ENCODE measurements around the gene MTHFD1. TPM values are rescaled to one million over a fixed set of nuclear protein-coding genes. Genes with fewer than 3 reads are reported as not detected.
A peak's percentile ranks its signal among the peaks of the same experiment; 100 is the strongest.

The MTHFD1 gene
- total RNA-seq, 4 donors from 2014 or later, result 36.2 to 68.7 (median 42.0) TPM

- Histone ChIP-seq H3K4me1 (peaks cover 20 to 30% of the 10 kb centered on the region in 2 donors), H3K27me3 (no peaks in the 10 kb centered on the region), H3K27ac (peak overlapping the region in 1 of 4 donors; percentile 38), H3K9me3 (no peaks in the 10 kb centered on the region), H3K36me3 (peaks cover 0 to 14% of the 10 kb centered on the region in 2 donors), H3K4me3 (no peak overlapping the region)
- DNase-seq (no peak), ATAC-seq (no peak)
- in situ Hi-C loops (cut with MboI; ENCODE audit: low sequenced_read_pairs in 4 of 4), result no loop called here
- TF ChIP-seq POLR2A (IDR thresholded peaks at IDR 0.05), result no peak
- TF ChIP-seq CTCF (IDR thresholded peaks at IDR 0.05 in 4 of 5, conservative IDR thresholded peaks at IDR 0.05 in 1 of 5), result no peak
- intact Hi-C loops (cut with DNase I; ENCODE audit: low total_unique reads), result no loop called here
These were observed 105.3 kb downstream of the MTHFD1 start for GRCh38 chr14:64493455-64493854.

GRCh38 chr14:64495252-64495651, 107.1 kb downstream of the MTHFD1 start:
- intact Hi-C loops (cut with DNase I; ENCODE audit: low total_unique reads) (no loop called here), in situ Hi-C loops (cut with MboI; ENCODE audit: low sequenced_read_pairs in 4 of 4) (no loop called here)
- ATAC-seq, result no peak
- no peak for DNase-seq
- Histone ChIP-seq H3K4me3 (no peak overlapping the region), H3K9me3 (no peaks in the 10 kb centered on the region), H3K27ac (no peak overlapping the region), H3K36me3 (peaks cover 0 to 4% of the 10 kb centered on the region in 2 donors), H3K4me1 (peaks cover 28 to 35% of the 10 kb centered on the region in 2 donors), H3K27me3 (no peaks in the 10 kb centered on the region)
- TF ChIP-seq CTCF (IDR thresholded peaks at IDR 0.05 in 4 of 5, conservative IDR thresholded peaks at IDR 0.05 in 1 of 5) (no peak), POLR2A (IDR thresholded peaks at IDR 0.05) (no peak)

GRCh38 chr14:64496764-64497163, 108.6 kb downstream of the MTHFD1 start:
- H3K4me3 ChIP-seq, result no peak overlapping the region
- H3K9me3 ChIP-seq, result no peaks in the 10 kb centered on the region
- intact Hi-C loops (cut with DNase I; ENCODE audit: low total_unique reads) (no loop called here), in situ Hi-C loops (cut with MboI; ENCODE audit: low sequenced_read_pairs in 4 of 4) (no loop called here)
- H3K27ac ChIP-seq, result peak overlapping the region in 1 of 4 donors; percentile 15
- DNase-seq (no peak), ATAC-seq (no peak)
- H3K36me3 ChIP-seq, result peaks cover 0 to 4% of the 10 kb centered on the region in 2 donors
- peaks cover 34% of the 10 kb centered on the region in 2 donors for H3K4me1 ChIP-seq
- TF ChIP-seq POLR2A (IDR thresholded peaks at IDR 0.05) (no peak), CTCF (IDR thresholded peaks at IDR 0.05 in 4 of 5, conservative IDR thresholded peaks at IDR 0.05 in 1 of 5) (no peak)
- no peaks in the 10 kb centered on the region for H3K27me3 ChIP-seq

- no peak overlapping the region for H3K4me3 ChIP-seq
- H3K4me1 ChIP-seq, result peaks cover 43 to 45% of the 10 kb centered on the region in 2 donors
- DNase-seq (no peak), ATAC-seq (no peak)
- in situ Hi-C loops (cut with MboI; ENCODE audit: low sequenced_read_pairs in 4 of 4), result no loop called here
- peak overlapping the region; percentile 97 to 99 (median 98) for H3K27ac ChIP-seq
- peaks cover 0 to 4% of the 10 kb centered on the region in 2 donors for H3K36me3 ChIP-seq
- no peak for TF ChIP-seq CTCF (IDR thresholded peaks at IDR 0.05 in 4 of 5, conservative IDR thresholded peaks at IDR 0.05 in 1 of 5)
- no peak for TF ChIP-seq POLR2A (IDR thresholded peaks at IDR 0.05)
- no peaks in the 10 kb centered on the region for H3K9me3 ChIP-seq
- H3K27me3 ChIP-seq, result no peaks in the 10 kb centered on the region
- intact Hi-C loops (cut with DNase I; ENCODE audit: low total_unique reads), result loop anchor here (5.0 to 10.0 kb wide), 3 partner anchors 278 to 858 kb away; partner anchors contain the start of genes CHURC1 and WDR89
These were observed 111.9 kb downstream of the MTHFD1 start for GRCh38 chr14:64500088-64500487.

All from gastrocnemius medialis (tissue), 4 donors.